ENCODE measurements around the gene TLX3.

DNA sequence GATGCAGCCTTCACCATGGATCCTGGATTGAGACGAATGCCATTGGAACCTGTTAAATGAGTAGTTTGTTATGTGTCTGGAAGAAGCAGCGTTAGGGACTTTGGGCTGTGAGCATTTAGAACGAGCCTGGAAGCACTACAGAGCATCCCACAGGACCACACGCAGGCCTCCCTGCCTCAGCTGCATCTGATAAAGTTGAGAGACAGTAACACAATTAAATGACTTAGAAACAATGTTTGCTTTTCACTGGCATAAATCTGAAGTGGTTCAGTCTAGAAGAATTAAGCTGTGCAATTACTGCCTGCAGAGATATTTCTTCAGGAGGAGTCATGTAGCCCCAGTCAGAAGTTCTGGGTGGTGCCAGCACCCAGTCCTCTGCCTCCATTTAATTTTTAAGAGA is 9.8 kb upstream of the TLX3 start:
- TF ChIP-seq, protein P1, sequence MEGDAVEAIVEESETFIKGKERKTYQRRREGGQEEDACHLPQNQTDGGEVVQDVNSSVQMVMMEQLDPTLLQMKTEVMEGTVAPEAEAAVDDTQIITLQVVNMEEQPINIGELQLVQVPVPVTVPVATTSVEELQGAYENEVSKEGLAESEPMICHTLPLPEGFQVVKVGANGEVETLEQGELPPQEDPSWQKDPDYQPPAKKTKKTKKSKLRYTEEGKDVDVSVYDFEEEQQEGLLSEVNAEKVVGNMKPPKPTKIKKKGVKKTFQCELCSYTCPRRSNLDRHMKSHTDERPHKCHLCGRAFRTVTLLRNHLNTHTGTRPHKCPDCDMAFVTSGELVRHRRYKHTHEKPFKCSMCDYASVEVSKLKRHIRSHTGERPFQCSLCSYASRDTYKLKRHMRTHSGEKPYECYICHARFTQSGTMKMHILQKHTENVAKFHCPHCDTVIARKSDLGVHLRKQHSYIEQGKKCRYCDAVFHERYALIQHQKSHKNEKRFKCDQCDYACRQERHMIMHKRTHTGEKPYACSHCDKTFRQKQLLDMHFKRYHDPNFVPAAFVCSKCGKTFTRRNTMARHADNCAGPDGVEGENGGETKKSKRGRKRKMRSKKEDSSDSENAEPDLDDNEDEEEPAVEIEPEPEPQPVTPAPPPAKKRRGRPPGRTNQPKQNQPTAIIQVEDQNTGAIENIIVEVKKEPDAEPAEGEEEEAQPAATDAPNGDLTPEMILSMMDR (IDR thresholded peaks at IDR 0.05) = no peak
- no peak for TF ChIP-seq POLR2A (IDR thresholded peaks at IDR 0.05; ENCODE audit: low read depth)
- TF ChIP-seq EP300 (IDR thresholded peaks at IDR 0.05) = no peak
- TF ChIP-seq POLR2AphosphoS5 (IDR thresholded peaks at IDR 0.05) = no peak

All from esophagus muscularis mucosa (tissue), 4 donors.